GM19025 (cell line): ENCODE measurements around the gene TMPRSS13.

ENCODE experiments used
- ATAC-seq: cut with Tn5 transposase; IDR thresholded peaks from one replicate; pipeline ENCODE4 v1.9.1; 2021; ENCODE audit warnings: mild to moderate bottlenecking, low read depth, moderate library complexity; ENCODE audit not compliant: unreplicated experiment

The TMPRSS13 gene

GRCh38 chr11:117860139-117860538 is 69.1 kb downstream of the TMPRSS13 start:
- ATAC-seq: no peak

DNA sequence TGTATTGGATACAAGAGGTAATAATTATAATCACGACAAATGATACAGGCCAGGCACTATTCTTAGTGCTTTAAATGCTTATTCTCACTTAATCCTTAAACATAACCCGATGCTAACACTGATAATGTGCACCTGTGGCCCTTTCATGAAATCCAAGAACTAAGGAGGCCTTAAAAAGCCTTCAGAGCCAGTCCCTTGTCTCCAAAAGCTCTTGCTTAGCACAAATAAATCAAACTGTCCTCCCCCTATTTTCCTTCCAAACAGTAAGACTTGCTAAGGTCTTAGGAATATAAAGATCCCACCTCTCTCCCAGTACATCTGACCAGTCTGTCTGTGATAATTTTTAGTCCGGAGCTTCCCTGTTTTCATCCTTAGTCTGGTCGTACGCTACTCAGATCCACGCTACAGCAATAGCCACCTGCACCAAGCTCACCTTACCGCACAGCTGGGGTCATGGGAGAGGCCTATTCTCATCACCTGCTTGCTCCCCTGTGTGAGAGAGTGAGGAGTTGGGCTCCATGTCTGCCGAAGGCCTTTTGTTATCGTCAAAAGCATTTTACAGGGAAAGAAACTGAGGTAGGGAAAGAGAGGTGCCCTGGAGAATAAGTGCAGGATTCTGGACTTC is 69.6 kb downstream of the TMPRSS13 start:
- ATAC-seq: no peak

DNA sequence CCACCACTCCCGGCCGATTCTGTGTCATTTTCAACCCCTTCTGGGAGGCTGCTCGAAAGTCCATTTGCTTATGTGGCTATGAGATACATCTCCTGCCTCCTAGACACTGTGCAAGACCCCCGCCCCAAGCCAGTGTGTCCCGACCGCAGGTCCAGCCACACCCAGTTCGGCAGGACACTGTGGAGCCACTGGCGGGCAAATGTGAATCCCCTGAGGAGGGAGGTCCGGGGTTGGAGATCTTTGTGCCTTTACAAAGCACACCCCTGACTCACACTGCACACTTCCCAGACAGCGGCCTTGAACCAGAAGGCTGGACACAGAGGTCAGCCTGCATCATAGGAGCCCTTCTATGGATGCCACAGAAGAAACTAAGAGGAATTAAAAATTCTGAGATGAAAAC is 70.1 kb downstream of the TMPRSS13 start:
- no peak for ATAC-seq

DNA sequence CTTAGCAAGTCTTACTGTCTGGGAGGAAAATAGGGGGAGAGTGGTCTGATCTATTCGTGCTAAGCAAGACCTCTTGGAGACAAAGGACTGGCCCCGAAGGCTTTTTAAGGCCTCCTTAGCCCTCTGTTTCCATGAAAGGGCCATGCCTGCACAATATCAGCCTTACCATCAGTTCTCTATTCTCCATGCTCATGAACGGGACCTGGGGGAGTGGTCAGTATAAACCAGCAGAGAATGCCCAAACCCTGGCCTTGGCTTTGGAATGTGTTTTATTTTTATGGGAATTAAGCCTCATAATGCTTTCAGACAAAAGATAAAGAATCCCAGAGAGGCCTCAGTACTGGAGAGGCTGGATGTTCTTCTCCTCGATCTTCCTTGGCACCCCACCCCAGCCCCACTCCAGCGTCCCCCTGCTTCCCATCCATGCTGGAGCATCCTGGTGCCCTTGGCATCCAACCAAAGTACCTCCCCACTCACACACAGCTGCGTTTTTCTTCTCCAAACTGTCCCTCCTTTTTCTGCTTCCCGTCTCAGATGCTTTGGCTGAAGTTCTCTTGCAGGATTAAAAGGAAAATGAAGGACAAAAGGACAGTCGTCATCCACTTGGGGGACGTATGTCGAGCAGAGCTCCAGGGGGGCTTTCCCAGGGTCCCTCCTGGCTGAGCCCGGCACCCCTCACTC is 71.3 kb downstream of the TMPRSS13 start:
- ATAC-seq: no peak

- no peak for ATAC-seq
Observed at GRCh38 chr11:117855912-117856651, 73.1 kb downstream of the TMPRSS13 start.

DNA sequence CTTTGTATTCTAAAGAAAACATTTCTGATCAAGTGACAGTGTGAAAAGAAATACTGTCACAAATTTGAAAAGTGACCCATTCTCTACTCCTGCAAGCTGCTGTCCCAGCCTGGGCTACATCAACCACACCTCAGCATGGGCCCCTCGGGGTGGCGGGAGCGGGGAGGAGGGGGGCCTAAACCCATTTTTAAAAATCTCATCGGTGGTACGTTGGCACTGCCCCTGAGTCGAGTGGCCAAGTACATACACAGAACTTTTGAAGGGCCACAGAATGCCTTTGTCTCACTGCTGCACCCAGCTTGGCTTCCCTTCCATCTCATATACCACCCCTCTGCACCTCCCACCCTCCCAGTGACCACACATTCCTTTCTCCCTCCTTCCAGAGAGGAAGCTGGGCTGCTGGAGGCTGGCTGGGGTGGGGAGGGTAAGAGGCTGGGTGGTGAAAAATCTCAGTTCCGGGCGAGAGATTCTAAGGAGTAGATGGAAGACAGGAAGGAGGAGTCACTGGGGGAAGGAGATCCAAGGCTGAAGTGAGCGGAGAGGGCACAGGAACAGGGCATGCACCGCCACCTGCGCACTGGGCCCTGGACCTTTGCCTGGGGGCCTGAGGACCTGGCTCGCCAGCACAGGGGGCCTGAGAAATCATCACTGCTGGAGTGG is 73.9 kb downstream of the TMPRSS13 start:
- ATAC-seq: no peak

GRCh38 chr11:117852309-117852708 is 76.9 kb downstream of the TMPRSS13 start:
- no peak for ATAC-seq

GRCh38 chr11:117851852-117852251 is 77.3 kb downstream of the TMPRSS13 start:
- no peak for ATAC-seq

GRCh38 chr11:117851106-117851505 is 78.1 kb downstream of the TMPRSS13 start:
- ATAC-seq: no peak
